ENCODE measurements around the gene PPP1R3D. TPM values are rescaled to one million over a fixed set of nuclear protein-coding genes. Genes with fewer than 3 reads are reported as not detected.
A peak's percentile ranks its signal among the peaks of the same experiment; 100 is the strongest.

PPP1R3D gene
- total and polyA plus RNA-seq, 9 donors: 4.1 to 9.8 (median 6.0) TPM

DNA sequence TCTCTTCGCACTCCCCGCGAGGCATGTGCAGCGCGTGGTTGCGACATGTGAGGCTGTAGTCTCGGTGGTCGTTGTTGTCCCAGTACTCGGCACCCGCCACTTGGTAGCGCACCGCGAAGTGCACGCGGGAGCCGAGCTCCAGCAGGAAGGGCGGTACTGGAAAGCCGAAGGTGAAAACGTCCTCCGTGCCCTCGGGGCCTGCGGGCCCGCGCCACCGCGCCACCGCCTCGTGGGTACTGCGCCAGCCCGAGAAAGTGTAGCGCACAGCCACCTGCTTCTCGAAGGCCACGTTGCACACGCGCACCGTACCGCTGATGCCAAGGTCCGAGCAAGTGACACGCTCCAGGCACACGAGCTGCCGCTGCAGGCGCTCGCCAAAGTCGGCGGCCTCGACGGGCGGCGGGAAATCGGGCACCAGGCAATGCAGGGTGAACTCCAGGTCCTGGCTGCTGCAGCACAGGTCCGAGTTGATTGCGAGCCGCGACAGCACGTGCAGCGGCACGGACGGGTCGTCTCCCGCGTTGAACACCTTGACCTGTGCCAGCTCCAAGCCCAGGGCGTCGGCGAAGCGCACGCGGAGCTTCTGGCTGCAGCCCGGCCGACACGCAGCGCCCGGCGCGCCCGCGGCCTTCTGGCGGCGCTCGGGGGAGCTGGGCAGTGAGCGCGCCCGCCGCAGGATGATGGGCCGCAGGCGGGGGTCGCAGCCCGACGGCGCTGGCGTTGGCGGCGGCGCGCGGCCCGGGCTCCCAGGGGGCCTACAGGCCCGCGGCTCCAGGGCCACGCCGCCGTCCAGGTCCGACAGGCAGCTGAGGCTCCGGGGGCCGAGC lies 840 bp downstream of the PPP1R3D start:
- Histone ChIP-seq H3K36me3 (no peaks in the 10 kb centered on the region), H3K27me3 (no peaks in the 10 kb centered on the region), H3K4me1 (ENCODE audit: insufficient read depth) (peaks cover 13% of the 10 kb centered on the region), H3K4me3 (peak overlapping the region; percentile 71), H3K27ac (peak overlapping the region; percentile 46 to 95), H3K9me3 (no peaks in the 10 kb centered on the region)
- intact Hi-C loops (cut with DNase I): loop anchor here in 1 of 4 donors (10.0 kb wide), 1 partner anchor 364 kb away; no protein-coding TSS in a partner anchor
- no peak for TF ChIP-seq EP300 (IDR thresholded peaks at IDR 0.05)
- no peak for TF ChIP-seq POLR2A (IDR thresholded peaks at IDR 0.05)
- TF ChIP-seq, protein P1, sequence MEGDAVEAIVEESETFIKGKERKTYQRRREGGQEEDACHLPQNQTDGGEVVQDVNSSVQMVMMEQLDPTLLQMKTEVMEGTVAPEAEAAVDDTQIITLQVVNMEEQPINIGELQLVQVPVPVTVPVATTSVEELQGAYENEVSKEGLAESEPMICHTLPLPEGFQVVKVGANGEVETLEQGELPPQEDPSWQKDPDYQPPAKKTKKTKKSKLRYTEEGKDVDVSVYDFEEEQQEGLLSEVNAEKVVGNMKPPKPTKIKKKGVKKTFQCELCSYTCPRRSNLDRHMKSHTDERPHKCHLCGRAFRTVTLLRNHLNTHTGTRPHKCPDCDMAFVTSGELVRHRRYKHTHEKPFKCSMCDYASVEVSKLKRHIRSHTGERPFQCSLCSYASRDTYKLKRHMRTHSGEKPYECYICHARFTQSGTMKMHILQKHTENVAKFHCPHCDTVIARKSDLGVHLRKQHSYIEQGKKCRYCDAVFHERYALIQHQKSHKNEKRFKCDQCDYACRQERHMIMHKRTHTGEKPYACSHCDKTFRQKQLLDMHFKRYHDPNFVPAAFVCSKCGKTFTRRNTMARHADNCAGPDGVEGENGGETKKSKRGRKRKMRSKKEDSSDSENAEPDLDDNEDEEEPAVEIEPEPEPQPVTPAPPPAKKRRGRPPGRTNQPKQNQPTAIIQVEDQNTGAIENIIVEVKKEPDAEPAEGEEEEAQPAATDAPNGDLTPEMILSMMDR (IDR thresholded peaks at IDR 0.05): no peak
- WGBS, 3 donors: 40 to 64% (median 47%) methylated on average over 66 to 104 of the region's 104 CpGs
- peak in 4 of 5 donors; percentile 21 to 60 (median 57) for DNase-seq

DNA sequence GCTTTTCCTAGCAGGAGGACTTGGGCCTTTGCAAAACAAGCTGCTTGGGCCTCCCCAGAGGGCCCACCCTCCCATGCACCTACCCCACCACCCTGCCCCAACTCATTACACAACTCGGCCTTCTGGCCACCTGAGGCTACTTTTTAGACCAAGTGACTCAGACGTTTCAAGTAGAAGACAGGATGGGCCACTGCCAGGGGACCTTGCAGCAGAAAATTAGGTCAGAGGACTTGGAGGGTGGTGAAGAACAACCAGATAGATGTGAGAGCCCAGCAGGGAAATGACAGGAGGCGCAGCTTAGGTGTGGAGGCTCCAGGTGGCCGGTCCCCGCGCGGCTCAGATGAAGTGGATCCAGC lies 1.4 kb downstream of the PPP1R3D start:
- no peaks in the 10 kb centered on the region for H3K9me3 ChIP-seq
- no peak for TF ChIP-seq EP300 (IDR thresholded peaks at IDR 0.05)
- TF ChIP-seq, protein P1 (IDR thresholded peaks at IDR 0.05): no peak
- no peak for TF ChIP-seq POLR2A (IDR thresholded peaks at IDR 0.05)
- H3K27me3 ChIP-seq: no peaks in the 10 kb centered on the region
- 81 to 84% (median 84%) methylated on average over 7 of the region's 7 CpGs for WGBS, 3 donors
- no peaks in the 10 kb centered on the region for H3K36me3 ChIP-seq
- intact Hi-C loops (cut with DNase I): loop anchor here in 1 of 4 donors (10.0 kb wide), 1 partner anchor 364 kb away; no protein-coding TSS in a partner anchor
- no peak overlapping the region for H3K4me3 ChIP-seq
- DNase-seq: peak in 2 of 5 donors; percentile 12 to 50
- H3K27ac ChIP-seq: no peak overlapping the region
- H3K4me1 ChIP-seq (ENCODE audit: insufficient read depth): peaks cover 13% of the 10 kb centered on the region

DNA sequence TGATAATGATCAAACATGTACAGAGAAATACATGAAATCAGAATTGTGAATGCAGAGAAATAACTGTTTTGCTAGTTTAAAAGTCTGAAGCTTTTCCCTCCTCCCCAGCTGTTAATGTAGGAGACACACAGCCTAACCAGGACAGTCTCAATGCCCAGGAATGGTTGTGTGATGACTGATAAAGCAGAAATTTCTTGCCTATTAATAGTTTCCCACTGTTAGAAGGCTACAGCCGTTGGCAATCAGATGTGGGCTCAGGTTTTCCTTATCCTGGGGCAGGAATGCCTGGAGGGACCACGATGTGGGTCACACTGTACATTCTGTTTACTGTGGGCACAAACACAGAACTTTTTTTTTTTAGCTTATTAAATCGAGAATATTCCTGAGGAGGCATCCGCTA lies 1.9 kb downstream of the PPP1R3D start:
- no peak for DNase-seq
- H3K27ac ChIP-seq: no peak overlapping the region
- H3K27me3 ChIP-seq: no peaks in the 10 kb centered on the region
- no peaks in the 10 kb centered on the region for H3K36me3 ChIP-seq
- intact Hi-C loops (cut with DNase I): loop anchor here in 1 of 4 donors (10.0 kb wide), 1 partner anchor 363 kb away; no protein-coding TSS in a partner anchor
- peaks cover 16% of the 10 kb centered on the region for H3K4me1 ChIP-seq (ENCODE audit: insufficient read depth)
- H3K4me3 ChIP-seq: no peak overlapping the region
- 55 to 60% (median 59%) methylated on average over 4 of the region's 4 CpGs for WGBS, 3 donors
- no peaks in the 10 kb centered on the region for H3K9me3 ChIP-seq
- TF ChIP-seq EP300 (IDR thresholded peaks at IDR 0.05): no peak
- TF ChIP-seq POLR2A (IDR thresholded peaks at IDR 0.05): no peak
- TF ChIP-seq, protein P1 (IDR thresholded peaks at IDR 0.05): no peak

DNA sequence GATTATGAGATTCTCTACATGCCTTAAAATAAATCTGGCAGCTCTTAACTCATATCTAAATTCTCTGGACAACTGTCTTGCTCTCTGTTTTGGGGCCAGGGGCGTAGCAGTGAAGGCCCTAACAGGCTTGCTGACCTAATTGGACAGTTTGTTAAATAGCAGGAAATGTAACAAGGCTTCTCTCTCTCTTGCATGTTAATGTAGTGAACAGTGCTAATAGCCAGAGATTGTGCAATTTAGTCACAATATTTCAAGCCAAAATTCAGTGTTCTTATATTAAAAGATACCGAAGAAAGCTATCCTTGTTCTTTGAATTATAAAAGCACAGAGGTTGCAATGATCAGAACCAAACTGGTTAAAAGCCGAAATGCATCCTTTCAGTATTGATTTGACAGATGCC lies 3.0 kb downstream of the PPP1R3D start:
- TF ChIP-seq EP300 (IDR thresholded peaks at IDR 0.05) (no peak), POLR2A (IDR thresholded peaks at IDR 0.05) (no peak)
- TF ChIP-seq, protein P1 (IDR thresholded peaks at IDR 0.05): no peak
- H3K27me3 ChIP-seq: no peaks in the 10 kb centered on the region
- H3K36me3 ChIP-seq: no peaks in the 10 kb centered on the region
- H3K4me3 ChIP-seq: no peak overlapping the region
- DNase-seq: no peak
- peaks cover 17% of the 10 kb centered on the region for H3K4me1 ChIP-seq (ENCODE audit: insufficient read depth)
- no peak overlapping the region for H3K27ac ChIP-seq
- WGBS, 3 donors: 62 to 78% (median 72%) methylated on average over 3 of the region's 3 CpGs
- no peaks in the 10 kb centered on the region for H3K9me3 ChIP-seq
- intact Hi-C loops (cut with DNase I): loop anchor here in 1 of 4 donors (10.0 kb wide), 1 partner anchor 362 kb away; no protein-coding TSS in a partner anchor

Data from ovary (tissue), 9 donors.